Spleen (tissue), 11 donors: ENCODE measurements around the gene ACAN. TPM values are rescaled to one million over a fixed set of nuclear protein-coding genes. Genes with fewer than 3 reads are reported as not detected.

Experiments
- DNase-seq: peaks from one replicate; pipeline ENCODE4 v3.0.0-alpha.2; 2020
- H3K27ac ChIP-seq, 8 donors: fragments of 200-600 bp; sonication (generic) in 7 of 8; 1 replicate in 4 of 8; 2 replicates in 4 of 8; pipeline versions ENCODE4 v1.5.0 to v1.8.0; 2016 to 2021; ENCODE audit warnings: inconsistent platforms in 4 of 8, mild to moderate bottlenecking in 4 of 8, moderate library complexity in 1 of 8
- H3K27me3 ChIP-seq, 7 donors: fragments of 200-600 bp; sonication (generic) in 6 of 7; replicated peaks in 1 of 7; 1 replicate in 4 of 7; 2 replicates in 3 of 7; pipeline versions ENCODE4 v1.5.0 to v1.8.0; 2016 to 2021; ENCODE audit warnings: inconsistent platforms in 3 of 7, mild to moderate bottlenecking in 1 of 7
- H3K36me3 ChIP-seq, 6 donors: fragments of 200-600 bp; sonication (generic) in 5 of 6; 1 replicate in 4 of 6; 2 replicates in 2 of 6; pipeline versions ENCODE4 v1.5.0 to v1.8.0; 2016 to 2021; ENCODE audit warnings: inconsistent platforms in 2 of 6
- H3K4me1 ChIP-seq, 6 donors: fragments of 200-600 bp; sonication (generic) in 5 of 6; 1 replicate in 3 of 6; 2 replicates in 3 of 6; pipeline versions ENCODE4 v1.5.0 to v1.8.0; 2016 to 2021; ENCODE audit warnings: inconsistent platforms in 3 of 6
- H3K4me3 ChIP-seq, 8 donors: fragments of 200-600 bp; sonication (generic) in 7 of 8; 1 replicate in 4 of 8; 2 replicates in 4 of 8; pipeline versions ENCODE4 v1.5.0 to v1.8.0; 2016 to 2021; ENCODE audit warnings: inconsistent platforms in 4 of 8, mild to moderate bottlenecking in 4 of 8, moderate library complexity in 2 of 8
- H3K9me3 ChIP-seq, 8 donors: fragments of 200-600 bp; sonication (generic) in 7 of 8; 1 replicate in 4 of 8; 2 replicates in 4 of 8; pipeline versions ENCODE4 v1.5.0 to v1.8.0; 2016 to 2021; ENCODE audit warnings: inconsistent platforms in 4 of 8
- POLR2A ChIP-seq, 3 donors: fragments of 450-650 bp; IDR thresholded peaks; one replicate each; pipeline ENCODE4 v1.5.1; 2017; ENCODE audit warnings: antibody characterized with exemption in 3 of 3, mild to moderate bottlenecking in 1 of 3
- POLR2AphosphoS5 ChIP-seq, 3 donors: sonication (generic); formaldehyde crosslinking; IDR thresholded peaks; one replicate each; pipeline ENCODE4 v1.5.1; 2017; ENCODE audit warnings: antibody characterized with exemption in 3 of 3
- WGBS, 5 donors: extraction: QIAGEN DNeasy Blood & Tissue Kit in 3 of 5; methylation state at CpG; one replicate each; pipeline versions ENCODE4 v1.1.5 to v1.1.7; 2013 to 2018; 5-methylcytosine and 5-hydroxymethylcytosine counted together
- intact Hi-C: fragments of 100-400 bp; cut with DNase I; formaldehyde crosslinking; loops from one replicate; pipeline ENCODE4 v1.15.0; 2023; ENCODE audit warnings: low total_unique reads
- polyA plus RNA-seq, 3 donors: library from polyadenylated mRNA; stranded (reverse); fragments of 200-250 nt; gene quantifications; one replicate each; pipeline ENCODE4 v1.2.1, GENCODE V29; 2013
- total RNA-seq, 7 donors: library from RNA; depleted of rRNA in 3 of 7; stranded (reverse); fragments of >200 nt in 3 of 7; fragmentation: NEBNext Ultra II Directional in 4 of 7; extraction: Animal tissue kit (Norgen Biotek cat#: 25700) in 4 of 7; gene quantifications; one replicate each; pipeline versions ENCODE4 v1.1.0 to v1.2.1, GENCODE V29; 2016 to 2021
- TF ChIP-seq, protein P1 (sequence below), 11 experiments: fragments of 200-600 bp in 7 of 11; fragments of 450-650 bp in 4 of 11; sonication (generic) in 4 of 11; IDR thresholded peaks in 8 of 11; conservative IDR thresholded peaks in 3 of 11; 1 replicate in 7 of 11; 2 replicates in 4 of 11; pipeline versions ENCODE4 v1.4.0 to v1.8.0; 2016 to 2021; ENCODE audit warnings: antibody characterized with exemption in 11 of 11, inconsistent platforms in 4 of 11, mild to moderate bottlenecking in 1 of 11
- donor health status: healthy with polysubstance abuse.
- donor health status: DM: no; HTN: no; CAD: no; lungs with moderate emphysema.
- donor health status: DM: no; HTN: no; CAD: no.
- donor health status: Bipolar disorder and iron deficiency.
- donor health status: healthy.
- donor health status: DM: no; HTN: no; CAD: no.
- donor health status: DM: yes; HTN: yes; CAD: no.

Gene ACAN
- total and polyA plus RNA-seq, 10 donors = 0.09 to 2.1 (median 0.87) TPM

DNA sequence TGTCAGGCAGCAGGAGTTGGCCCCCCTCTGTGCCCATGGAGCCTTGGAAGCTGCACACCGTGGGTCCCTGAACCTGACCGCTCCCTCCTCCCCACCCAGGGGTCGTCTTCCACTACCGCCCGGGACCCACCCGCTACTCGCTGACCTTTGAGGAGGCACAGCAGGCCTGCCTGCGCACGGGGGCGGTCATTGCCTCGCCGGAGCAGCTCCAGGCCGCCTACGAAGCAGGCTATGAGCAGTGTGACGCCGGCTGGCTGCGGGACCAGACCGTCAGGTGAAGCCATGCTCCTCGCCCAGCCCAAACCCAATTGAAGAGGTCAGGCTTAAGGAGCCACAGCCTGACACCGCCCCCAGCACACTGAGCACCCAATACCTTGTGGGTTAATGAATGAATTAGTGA, 43.9 kb downstream of the ACAN start:
- H3K9me3 ChIP-seq = no peaks in the 10 kb centered on the region
- no peak overlapping the region for H3K27ac ChIP-seq
- H3K4me1 ChIP-seq = no peaks in the 10 kb centered on the region
- H3K4me3 ChIP-seq = no peak overlapping the region
- no peak for DNase-seq
- 83 to 87% (median 86%) methylated on average over 7 to 20 of the region's 20 CpGs for WGBS, 5 donors
- intact Hi-C loops = no loop called here
- TF ChIP-seq POLR2A (IDR thresholded peaks at IDR 0.05) (no peak), POLR2AphosphoS5 (IDR thresholded peaks at IDR 0.05) (no peak)
- TF ChIP-seq, protein P1, sequence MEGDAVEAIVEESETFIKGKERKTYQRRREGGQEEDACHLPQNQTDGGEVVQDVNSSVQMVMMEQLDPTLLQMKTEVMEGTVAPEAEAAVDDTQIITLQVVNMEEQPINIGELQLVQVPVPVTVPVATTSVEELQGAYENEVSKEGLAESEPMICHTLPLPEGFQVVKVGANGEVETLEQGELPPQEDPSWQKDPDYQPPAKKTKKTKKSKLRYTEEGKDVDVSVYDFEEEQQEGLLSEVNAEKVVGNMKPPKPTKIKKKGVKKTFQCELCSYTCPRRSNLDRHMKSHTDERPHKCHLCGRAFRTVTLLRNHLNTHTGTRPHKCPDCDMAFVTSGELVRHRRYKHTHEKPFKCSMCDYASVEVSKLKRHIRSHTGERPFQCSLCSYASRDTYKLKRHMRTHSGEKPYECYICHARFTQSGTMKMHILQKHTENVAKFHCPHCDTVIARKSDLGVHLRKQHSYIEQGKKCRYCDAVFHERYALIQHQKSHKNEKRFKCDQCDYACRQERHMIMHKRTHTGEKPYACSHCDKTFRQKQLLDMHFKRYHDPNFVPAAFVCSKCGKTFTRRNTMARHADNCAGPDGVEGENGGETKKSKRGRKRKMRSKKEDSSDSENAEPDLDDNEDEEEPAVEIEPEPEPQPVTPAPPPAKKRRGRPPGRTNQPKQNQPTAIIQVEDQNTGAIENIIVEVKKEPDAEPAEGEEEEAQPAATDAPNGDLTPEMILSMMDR (IDR thresholded peaks at IDR 0.05 in 8 of 11, conservative IDR thresholded peaks at IDR 0.05 in 3 of 11) = no peak
- H3K27me3 ChIP-seq = peaks cover 0 to 22% (median 0%) of the 10 kb centered on the region in 7 donors
- no peaks in the 10 kb centered on the region for H3K36me3 ChIP-seq

DNA sequence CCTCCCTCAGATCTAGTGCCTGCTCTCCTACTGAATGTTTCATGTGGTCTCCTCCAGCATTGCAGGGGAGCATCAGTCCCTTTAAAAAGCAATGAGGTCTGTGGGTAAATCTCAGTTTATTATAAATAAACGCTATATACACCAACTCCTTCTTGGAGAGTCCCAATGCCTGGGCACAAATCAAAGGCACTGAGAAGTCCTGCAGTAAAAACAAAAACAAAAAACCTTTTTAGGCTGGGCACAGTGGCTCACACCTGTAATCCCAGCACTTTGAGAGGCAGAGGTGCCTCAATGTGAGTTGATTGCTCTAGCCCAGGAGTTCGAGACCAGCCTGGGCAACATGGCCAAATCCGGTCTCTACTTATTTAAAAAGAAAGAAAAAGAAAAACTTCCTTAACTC, 45.0 kb downstream of the ACAN start:
- H3K4me3 ChIP-seq = no peak overlapping the region
- H3K4me1 ChIP-seq = no peaks in the 10 kb centered on the region
- H3K36me3 ChIP-seq = no peaks in the 10 kb centered on the region
- peaks cover 0 to 30% (median 0%) of the 10 kb centered on the region in 7 donors for H3K27me3 ChIP-seq
- peaks cover 0 to 3% (median 0%) of the 10 kb centered on the region in 8 donors for H3K9me3 ChIP-seq
- TF ChIP-seq POLR2AphosphoS5 (IDR thresholded peaks at IDR 0.05) (no peak), POLR2A (IDR thresholded peaks at IDR 0.05) (no peak)
- TF ChIP-seq, protein P1 (IDR thresholded peaks at IDR 0.05 in 8 of 11, conservative IDR thresholded peaks at IDR 0.05 in 3 of 11) = no peak
- intact Hi-C loops = no loop called here
- no peak overlapping the region for H3K27ac ChIP-seq
- no peak for DNase-seq
- WGBS, 5 donors = 83 to 94% (median 86%) methylated on average over 3 of the region's 3 CpGs

DNA sequence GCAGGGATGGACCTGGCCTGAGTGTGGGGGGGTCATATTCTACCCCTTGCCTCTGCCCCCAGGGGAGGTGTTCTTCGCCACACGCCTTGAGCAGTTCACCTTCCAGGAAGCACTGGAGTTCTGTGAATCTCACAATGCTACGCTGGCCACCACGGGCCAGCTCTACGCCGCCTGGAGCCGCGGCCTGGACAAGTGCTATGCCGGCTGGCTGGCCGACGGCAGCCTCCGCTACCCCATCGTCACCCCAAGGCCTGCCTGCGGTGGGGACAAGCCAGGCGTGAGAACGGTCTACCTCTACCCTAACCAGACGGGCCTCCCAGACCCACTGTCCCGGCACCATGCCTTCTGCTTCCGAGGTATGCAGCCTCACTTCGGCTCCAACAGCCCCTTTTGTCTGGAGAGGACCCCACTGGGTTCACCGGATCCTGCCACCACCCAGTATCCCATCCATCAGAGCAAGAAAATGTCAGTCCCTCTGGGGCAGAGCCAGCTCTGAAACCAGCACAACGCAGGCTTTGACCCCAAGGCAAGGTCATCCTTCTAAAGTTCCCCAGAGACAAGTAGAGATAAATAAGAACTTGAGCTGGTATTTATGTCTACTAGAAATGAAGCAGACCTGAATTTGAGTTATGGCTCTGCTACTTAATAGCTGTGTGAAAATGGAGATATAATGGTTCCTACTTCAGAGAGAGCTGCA, 46.3 kb downstream of the ACAN start:
- no peak for DNase-seq
- Histone ChIP-seq H3K9me3 (peaks cover 0 to 16% (median 9%) of the 10 kb centered on the region in 8 donors), H3K4me1 (no peaks in the 10 kb centered on the region), H3K27me3 (peaks cover 0 to 30% (median 0%) of the 10 kb centered on the region in 7 donors), H3K4me3 (no peak overlapping the region), H3K27ac (no peak overlapping the region), H3K36me3 (no peaks in the 10 kb centered on the region)
- intact Hi-C loops = no loop called here
- WGBS, 5 donors = 79 to 92% (median 86%) methylated on average over 22 of the region's 22 CpGs
- TF ChIP-seq, protein P1 (IDR thresholded peaks at IDR 0.05 in 8 of 11, conservative IDR thresholded peaks at IDR 0.05 in 3 of 11) = no peak

DNA sequence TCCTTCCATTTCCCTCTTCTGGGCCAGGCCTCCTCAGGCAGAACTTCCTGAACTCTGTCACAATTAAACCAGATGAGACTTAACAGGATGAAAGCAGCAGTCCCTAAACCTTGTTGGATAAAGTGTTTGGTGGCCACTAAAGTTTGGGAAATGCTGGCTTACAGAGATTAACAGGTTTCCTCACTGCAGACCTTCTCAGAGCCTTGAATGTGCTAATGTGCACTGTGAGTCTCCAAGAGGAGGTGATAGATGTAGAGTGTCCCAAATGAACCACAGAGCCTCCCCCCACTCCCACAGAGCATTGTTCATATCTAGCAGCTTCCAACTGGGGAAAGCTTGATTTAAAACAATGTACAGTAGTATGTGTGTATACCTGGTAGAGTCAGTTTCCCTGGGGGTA, 49.2 kb downstream of the ACAN start:
- H3K27me3 ChIP-seq = peaks cover 0 to 30% (median 0%) of the 10 kb centered on the region in 7 donors
- no peak overlapping the region for H3K4me3 ChIP-seq
- H3K4me1 ChIP-seq = no peaks in the 10 kb centered on the region
- no peak overlapping the region for H3K27ac ChIP-seq
- no peaks in the 10 kb centered on the region for H3K36me3 ChIP-seq
- peaks cover 0 to 27% (median 16%) of the 10 kb centered on the region in 8 donors for H3K9me3 ChIP-seq
- intact Hi-C loops = no loop called here
- TF ChIP-seq, protein P1 (IDR thresholded peaks at IDR 0.05 in 8 of 11, conservative IDR thresholded peaks at IDR 0.05 in 3 of 11) = no peak
- TF ChIP-seq POLR2A (IDR thresholded peaks at IDR 0.05) = no peak
- no peak for TF ChIP-seq POLR2AphosphoS5 (IDR thresholded peaks at IDR 0.05)
- no peak for DNase-seq
